Inflammatory macrophage (primary cell): ENCODE results near the gene SLC39A9.

Experiments
- DNase-seq, 2 donors: peaks; one replicate each; pipeline ENCODE4 v3.0.0-alpha.2; 2020 to 2022
- total RNA-seq, 18 experiments: gene quantifications; one replicate each; lab custom pipeline; 2026; ENCODE audit warnings: mixed read lengths in 6 of 18, inconsistent platforms in 2 of 18; lab: John Stamatoyannopoulos, UW

The SLC39A9 gene
- 110 to 193 (median 143) reads per million in 18 experiments for total RNA-seq

GRCh38 chr14:69398053-69398817, at the start of gene SLC39A9, which contains the start of gene ERH:
TSS of gene SLC39A9 (plus strand) at chr14:69398692. CDS start at chr14:69399370, 678 bp downstream.
TSS of gene ERH (minus strand) at chr14:69398299. CDS start at chr14:69398233, 66 bp downstream.
- DNase-seq = peak; percentile 98

- DNase-seq = no peak
These were observed 49.3 kb upstream of the SLC39A9 start for GRCh38 chr14:69349091-69349777.

GRCh38 chr14:69350892-69351291, 47.6 kb upstream of the SLC39A9 start:
- no peak for DNase-seq

GRCh38 chr14:69351385-69351784, 47.1 kb upstream of the SLC39A9 start:
- DNase-seq = peak; percentile 73 to 78

GRCh38 chr14:69351911-69352310, 46.6 kb upstream of the SLC39A9 start:
- no peak for DNase-seq

- no peak for DNase-seq
These were observed 45.3 kb upstream of the SLC39A9 start for GRCh38 chr14:69353168-69353567.

- DNase-seq = no peak
These were observed 43.9 kb upstream of the SLC39A9 start for GRCh38 chr14:69354383-69355153.

GRCh38 chr14:69355154-69355597, 43.3 kb upstream of the SLC39A9 start:
- no peak for DNase-seq

GRCh38 chr14:69355607-69356281, 42.7 kb upstream of the SLC39A9 start:
- DNase-seq = no peak

GRCh38 chr14:69356903-69357543, 41.5 kb upstream of the SLC39A9 start:
- no peak for DNase-seq

GRCh38 chr14:69357544-69358200, 40.8 kb upstream of the SLC39A9 start:
- no peak for DNase-seq

GRCh38 chr14:69358233-69358963, 40.1 kb upstream of the SLC39A9 start:
- DNase-seq = no peak

GRCh38 chr14:69358966-69359365, 39.5 kb upstream of the SLC39A9 start:
- no peak for DNase-seq

- DNase-seq = no peak
These were observed 37.9 kb upstream of the SLC39A9 start for GRCh38 chr14:69360438-69361108.

GRCh38 chr14:69363055-69363454, 35.4 kb upstream of the SLC39A9 start:
- no peak for DNase-seq

GRCh38 chr14:69363964-69364363, 34.5 kb upstream of the SLC39A9 start:
- DNase-seq = no peak

GRCh38 chr14:69364378-69364777, 34.1 kb upstream of the SLC39A9 start:
- no peak for DNase-seq

GRCh38 chr14:69366069-69366468, 32.4 kb upstream of the SLC39A9 start:
- DNase-seq = no peak

- DNase-seq = no peak
These were observed 31.7 kb upstream of the SLC39A9 start for GRCh38 chr14:69366761-69367160.

- no peak for DNase-seq
These were observed 30.1 kb upstream of the SLC39A9 start for GRCh38 chr14:69368381-69368780.
